ENCODE data around the gene DAPK1. TPM values are rescaled to one million over a fixed set of nuclear protein-coding genes. Genes with fewer than 3 reads are reported as not detected.

The DAPK1 gene
- polyA plus RNA-seq (ENCODE audit: insufficient read length in 4 of 4) = 10 to 100 TPM; 65.9 to 78.2 (median 71.9) TPM

GRCh38 chr9:87497604-87498045 lies at the start of gene DAPK1:
DAPK1 (plus strand) TSS chr9:87497867; CDS start chr9:87499078, 1,211 bp downstream.
- DNase-seq (ENCODE audit: low read depth in 4 of 4, low spot score in 3 of 4) = peak; percentile 59 to 66 (median 64)

- no peak for DNase-seq (ENCODE audit: low read depth in 4 of 4, low spot score in 3 of 4)
These were observed 46.5 kb upstream of the DAPK1 start for GRCh38 chr9:87451149-87451548.

DNA sequence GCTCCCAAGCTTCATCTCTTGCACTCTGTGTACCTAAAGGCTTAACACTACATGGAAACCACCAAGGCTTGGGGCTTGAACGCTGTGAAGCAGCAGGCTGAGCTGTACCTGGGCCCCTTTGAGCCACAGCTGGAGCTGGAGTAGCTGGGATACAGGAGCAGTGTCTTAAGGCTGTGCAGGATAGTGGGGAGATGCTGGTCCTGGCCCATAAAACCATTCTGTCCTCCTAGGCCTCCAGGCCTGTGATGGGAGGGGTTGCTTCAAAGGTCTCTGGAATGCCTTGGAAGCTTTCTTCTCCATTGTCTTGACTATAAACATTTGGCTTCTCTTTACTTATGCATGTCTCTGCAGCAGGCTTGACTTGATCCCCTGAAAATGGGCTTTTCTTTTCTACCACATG lies 42.3 kb upstream of the DAPK1 start:
- no peak for DNase-seq (ENCODE audit: low read depth in 4 of 4, low spot score in 3 of 4)

GRCh38 chr9:87461256-87461655 lies 36.4 kb upstream of the DAPK1 start:
- DNase-seq (ENCODE audit: low read depth in 4 of 4, low spot score in 3 of 4) = no peak

DNA sequence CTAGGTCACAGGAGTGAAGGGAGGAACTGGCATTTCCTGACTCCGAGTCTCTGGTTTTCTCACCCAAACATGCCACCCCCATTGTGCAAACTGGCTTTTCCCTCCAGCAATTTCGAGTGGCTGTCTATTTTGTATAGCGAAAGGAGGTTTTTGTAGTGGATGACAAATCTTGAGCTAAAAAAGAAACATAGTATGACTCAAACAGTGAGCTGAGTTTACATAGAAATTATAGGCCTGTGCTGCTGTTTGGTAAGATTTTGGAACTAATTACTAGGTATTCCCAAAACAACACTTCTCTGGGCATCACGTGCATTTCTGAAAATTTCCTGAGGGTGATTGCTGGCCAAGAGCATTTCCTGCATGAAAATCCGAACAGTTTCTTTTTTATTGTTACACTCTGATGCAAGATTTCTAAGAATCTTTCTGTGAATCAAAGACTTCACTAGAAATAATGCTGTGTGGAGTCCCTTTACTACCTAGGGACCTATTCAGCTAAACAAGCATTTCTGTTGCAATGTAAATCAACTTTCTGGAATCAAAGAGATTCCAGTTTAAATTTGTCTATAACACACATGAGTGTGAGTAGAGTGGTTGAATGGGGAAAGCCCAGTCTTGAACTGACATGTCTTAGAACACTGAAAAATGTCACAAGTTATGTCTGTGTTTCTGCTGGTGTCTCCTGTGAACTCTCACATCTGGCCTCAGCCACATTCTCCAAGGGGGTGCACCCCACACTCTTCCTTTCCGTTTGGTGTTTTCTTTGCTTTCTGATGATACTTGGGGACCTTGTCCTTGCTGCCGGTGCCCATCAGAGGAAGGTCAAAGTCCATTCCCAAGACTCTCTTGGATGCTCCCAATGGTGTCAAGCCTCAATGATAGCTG lies 33.3 kb upstream of the DAPK1 start:
- no peak for DNase-seq (ENCODE audit: low read depth in 4 of 4, low spot score in 3 of 4)

DNA sequence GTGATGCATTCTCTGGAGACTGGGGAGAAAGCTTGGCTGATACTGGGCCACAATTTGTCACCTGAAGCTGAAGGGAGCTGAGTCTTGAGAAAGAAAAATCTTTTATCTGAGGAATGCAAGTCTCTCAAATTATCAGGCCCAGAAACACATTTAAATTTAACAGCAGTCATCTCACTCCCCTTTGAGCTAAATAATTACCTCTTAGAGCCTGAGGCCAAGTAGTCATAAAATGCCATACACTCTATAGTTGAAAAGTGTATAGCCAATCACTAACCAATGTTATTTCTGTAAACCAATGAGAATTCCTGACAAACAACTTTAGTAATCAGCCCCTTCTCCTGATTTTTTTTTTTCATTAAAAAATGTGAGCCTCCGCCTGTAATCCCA lies 32.7 kb upstream of the DAPK1 start:
- DNase-seq (ENCODE audit: low read depth in 4 of 4, low spot score in 3 of 4) = no peak

DNA sequence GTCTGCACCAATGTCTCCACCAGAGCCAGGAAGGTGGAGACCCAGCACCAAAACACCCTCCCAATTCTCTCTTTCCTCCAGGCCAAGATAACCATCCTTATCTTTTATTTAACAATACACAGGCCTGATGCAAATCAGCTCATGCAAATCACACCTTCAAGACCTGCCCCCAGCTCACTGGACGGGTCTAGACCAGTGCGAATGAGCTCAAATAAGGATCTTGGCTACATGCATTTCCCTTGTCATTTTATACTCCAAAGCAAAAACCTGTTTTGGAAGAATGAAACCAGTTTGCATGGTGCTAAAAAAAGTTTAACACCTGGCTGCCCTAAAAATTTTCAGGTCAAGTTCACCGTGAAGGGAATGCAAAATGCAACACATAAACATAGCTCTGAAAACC lies 31.9 kb upstream of the DAPK1 start:
- DNase-seq (ENCODE audit: low read depth in 4 of 4, low spot score in 3 of 4) = peak in 1 of 4 donors; percentile 20

- no peak for DNase-seq (ENCODE audit: low read depth in 4 of 4, low spot score in 3 of 4)
These were observed 30.5 kb upstream of the DAPK1 start for GRCh38 chr9:87467187-87467586.

DNA sequence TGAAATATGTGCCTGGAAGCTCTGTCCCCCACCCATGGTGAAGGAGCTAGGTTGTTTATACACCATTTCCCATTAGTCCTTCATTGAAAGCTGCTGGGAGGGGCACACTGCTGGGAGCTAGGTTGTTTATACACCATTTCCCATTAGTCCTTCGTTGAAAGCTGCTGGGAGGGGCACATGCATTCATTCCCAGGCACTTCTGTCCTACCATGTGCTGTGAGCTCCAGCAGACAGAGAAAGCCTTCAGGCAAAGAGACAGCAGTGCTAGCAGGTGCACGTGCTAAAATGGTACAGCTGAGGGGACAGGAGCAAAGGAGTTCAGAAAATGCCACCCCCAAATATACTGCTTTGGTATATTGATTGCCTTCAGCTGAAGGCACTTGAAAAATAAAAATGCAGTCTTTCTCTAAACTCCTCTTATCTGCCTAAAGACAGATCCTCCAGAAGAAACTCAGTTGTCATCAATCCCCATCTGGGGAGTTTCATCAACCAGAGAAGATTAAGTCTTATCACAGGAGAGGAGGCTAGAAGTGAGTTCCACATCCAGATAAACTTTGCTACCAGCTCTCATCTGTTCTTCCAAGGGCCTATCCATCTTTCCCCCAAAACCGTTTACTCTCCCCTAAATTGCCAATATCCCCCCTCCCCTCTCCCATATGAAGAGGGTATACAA lies 27.7 kb upstream of the DAPK1 start:
- no peak for DNase-seq (ENCODE audit: low read depth in 4 of 4, low spot score in 3 of 4)

DNA sequence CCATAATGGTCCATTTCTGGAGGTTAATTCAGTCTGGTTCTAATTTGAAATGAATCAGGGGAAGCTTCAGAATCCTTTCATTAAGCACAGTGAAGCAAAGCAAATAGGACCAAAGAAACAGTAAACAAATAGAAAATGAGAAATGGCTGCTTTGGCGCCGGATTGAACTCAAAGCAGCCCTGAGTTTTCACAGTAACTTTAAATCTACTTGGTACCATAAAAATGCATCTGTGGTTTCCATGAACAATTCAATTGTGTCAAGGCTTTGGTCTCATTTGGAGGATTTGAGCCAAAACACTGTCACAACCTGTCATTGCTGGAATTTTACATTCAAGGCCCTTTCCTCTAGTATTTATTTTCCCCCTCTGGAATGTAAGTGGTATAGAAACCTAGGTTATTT lies 25.9 kb upstream of the DAPK1 start:
- peak in 3 of 4 donors; percentile 12 to 40 (median 22) for DNase-seq (ENCODE audit: low read depth in 4 of 4, low spot score in 3 of 4)

DNA sequence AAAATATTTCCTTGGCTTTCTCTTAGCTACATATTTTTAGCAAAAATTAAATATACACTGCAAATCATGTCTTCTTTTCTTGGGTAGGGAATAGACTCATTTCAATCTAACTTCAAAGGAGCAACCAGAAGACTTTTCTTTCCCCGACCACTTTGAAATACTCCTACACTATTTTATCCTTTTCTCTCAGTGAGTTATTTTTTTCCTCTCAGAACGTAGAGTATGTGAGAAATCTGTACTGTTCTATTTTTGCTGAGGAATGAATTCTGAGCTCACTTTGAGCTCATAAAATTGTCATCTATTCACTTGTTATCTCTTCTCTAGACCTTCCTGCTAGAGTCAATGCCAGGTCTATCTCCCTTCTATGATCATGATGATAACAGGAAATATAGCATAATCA lies 22.2 kb upstream of the DAPK1 start:
- no peak for DNase-seq (ENCODE audit: low read depth in 4 of 4, low spot score in 3 of 4)

DNA sequence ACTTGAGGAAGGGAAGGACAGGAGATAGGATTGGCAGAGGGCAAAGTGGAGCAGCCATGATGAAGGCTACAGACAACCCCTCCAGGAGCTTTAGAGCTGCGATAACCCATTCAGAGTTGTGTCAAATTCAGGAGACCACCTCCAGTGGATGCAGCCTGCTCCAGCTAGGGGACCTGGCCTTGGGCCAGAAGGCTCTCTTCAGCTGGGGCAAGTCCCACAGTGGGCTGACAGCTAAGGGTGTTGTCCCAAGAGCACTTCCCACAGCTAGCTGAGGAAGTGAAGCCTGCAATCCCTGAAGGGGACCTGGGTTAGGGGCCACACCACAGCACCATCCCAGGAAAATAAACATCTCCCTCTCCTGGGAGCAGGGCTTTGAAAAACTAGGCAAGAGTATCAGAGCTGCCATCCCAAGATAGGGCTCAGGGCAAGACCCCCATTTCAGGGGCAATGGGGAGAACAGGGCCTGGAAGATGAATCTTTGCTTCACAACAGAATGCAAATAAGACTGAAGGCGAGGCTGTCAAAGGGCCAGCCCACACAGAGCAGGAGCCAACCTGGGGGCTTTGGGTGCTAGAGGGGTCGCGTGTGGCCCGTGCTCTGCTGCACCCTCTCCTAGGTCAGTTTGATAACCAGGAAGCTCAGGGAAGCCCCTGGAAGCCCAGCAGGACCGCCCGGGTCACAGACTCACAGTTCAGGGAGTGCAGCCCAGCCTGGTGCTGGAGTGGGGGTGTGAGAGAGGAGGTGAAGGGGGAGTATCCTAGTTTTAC lies 19.3 kb upstream of the DAPK1 start:
- no peak for DNase-seq (ENCODE audit: low read depth in 4 of 4, low spot score in 3 of 4)

- no peak for DNase-seq (ENCODE audit: low read depth in 4 of 4, low spot score in 3 of 4)
These were observed 17.9 kb upstream of the DAPK1 start for GRCh38 chr9:87479801-87480201.

DNA sequence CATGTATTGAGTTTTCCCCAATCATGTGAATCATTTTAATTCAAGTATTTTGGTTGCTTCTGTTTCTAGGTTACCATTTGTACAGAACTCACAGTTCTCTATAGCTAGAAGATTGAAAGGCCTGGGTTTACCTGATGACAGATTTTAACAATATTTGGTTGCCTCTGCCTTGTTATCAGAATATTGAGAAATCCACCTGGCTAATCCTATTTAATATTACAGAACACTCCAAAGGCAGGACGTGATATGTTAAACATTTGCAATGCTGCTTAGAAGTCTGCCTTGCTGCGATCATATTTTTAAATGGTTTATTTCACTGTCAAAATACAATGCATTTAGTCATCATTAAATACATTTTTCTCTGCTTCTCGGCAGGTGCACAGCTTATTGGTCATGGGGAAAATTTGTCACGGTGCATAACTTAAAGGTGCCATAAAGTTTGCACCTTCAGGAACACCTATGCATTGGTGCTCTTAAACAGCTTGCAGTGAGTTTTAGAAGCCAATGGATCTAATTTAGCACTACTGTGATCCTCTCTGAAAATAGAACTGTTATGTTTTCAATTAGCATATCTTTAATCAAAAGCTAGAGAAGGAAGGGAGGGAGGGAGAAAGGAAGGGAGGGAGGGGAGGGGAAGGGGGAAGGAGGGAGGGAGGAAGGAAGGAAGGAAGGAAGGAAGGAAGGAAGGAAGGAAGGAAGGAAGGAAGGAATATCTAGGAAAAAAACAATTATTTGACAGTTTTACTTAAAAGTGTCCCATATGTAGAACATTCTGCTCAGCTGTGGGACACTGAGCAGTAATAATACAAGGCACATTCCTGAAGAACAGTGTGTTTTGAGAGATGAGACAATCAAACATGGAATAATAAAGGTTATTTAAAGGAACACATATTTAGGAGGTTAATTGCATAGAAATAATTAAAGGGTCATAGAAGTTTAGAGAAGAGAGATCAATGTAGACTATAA lies 15.5 kb upstream of the DAPK1 start:
- DNase-seq (ENCODE audit: low read depth in 4 of 4, low spot score in 3 of 4) = no peak

DNA sequence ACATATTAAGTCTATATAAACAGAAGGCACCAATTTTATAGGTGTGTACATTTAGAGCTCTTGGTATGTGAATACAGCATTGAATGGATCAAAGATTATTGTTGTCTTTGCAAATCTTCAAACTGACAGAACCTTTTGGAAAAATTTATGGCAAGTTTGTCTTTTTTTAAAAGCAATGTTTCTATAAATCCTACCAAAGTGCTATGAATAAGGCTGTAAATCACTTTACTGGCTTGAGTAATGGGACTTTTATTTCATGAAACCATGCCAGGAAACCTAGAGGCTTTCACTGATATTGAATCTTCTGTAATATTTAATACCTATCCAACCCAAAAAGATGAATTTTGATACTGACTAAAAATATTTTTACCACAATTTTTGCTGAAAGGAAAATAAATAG lies 7.4 kb upstream of the DAPK1 start:
- no peak for DNase-seq (ENCODE audit: low read depth in 4 of 4, low spot score in 3 of 4)

GRCh38 chr9:87490907-87491306 lies 6.8 kb upstream of the DAPK1 start:
- no peak for DNase-seq (ENCODE audit: low read depth in 4 of 4, low spot score in 3 of 4)

GRCh38 chr9:87491523-87491922 lies 6.1 kb upstream of the DAPK1 start:
- no peak for DNase-seq (ENCODE audit: low read depth in 4 of 4, low spot score in 3 of 4)

GRCh38 chr9:87492642-87493041 lies 5.0 kb upstream of the DAPK1 start:
- no peak for DNase-seq (ENCODE audit: low read depth in 4 of 4, low spot score in 3 of 4)

DNA sequence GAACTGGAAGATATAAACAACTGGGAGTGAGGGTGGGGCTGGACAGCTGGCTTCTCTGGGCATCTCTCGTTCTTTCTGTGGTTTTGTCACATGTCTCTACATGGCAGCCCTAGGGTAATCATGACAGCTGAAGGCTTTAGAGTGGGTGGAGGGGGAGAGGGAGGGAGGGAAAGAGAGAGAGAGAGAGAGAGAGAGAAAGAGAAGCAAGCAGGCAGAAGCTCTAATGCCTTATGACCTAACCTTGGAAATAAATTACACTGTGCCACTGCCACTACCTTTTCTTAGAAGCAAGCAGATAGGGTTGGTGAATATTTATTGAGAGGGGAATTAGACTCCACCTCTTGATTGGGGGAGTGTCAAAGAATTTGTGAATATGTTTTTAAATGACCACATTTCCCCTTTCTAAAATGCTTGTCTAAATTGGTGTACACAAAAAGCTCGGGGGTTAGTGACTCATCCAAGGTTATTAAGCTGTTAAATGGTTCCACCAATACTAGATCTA lies 2.6 kb upstream of the DAPK1 start:
- DNase-seq (ENCODE audit: low read depth in 4 of 4, low spot score in 3 of 4) = no peak

GRCh38 chr9:87497080-87497603 lies 525 bp upstream of the DAPK1 start:
- no peak for DNase-seq (ENCODE audit: low read depth in 4 of 4, low spot score in 3 of 4)
